Activated T-cell treated with anti-CD3 and anti-CD28 coated beads, Interleukin-2, amount 50 U/mL, for 4 hours (primary cell): Measurements from ENCODE around the gene JAKMIP1. TPM values are rescaled to one million over a fixed set of nuclear protein-coding genes. Genes with fewer than 3 reads are reported as not detected.

ENCODE experiments used
- ATAC-seq, 2 donors: fragments of 200-7000 bp; cut with Tn5 transposase; one replicate each; pipeline ENCODE4 v1.10.0; 2021
- DNase-seq: peaks from one replicate; pipeline ENCODE4 v3.0.0-alpha.2; 2020
- H3K27me3 Mint-ChIP-seq: one replicate; pipeline ENCODE4 v1.8.0; 2021; ENCODE audit warnings: low read depth, mixed read lengths
- H3K36me3 Mint-ChIP-seq: one replicate; pipeline ENCODE4 v1.8.0; 2022; ENCODE audit warnings: mixed read lengths; ENCODE audit not compliant: insufficient read depth
- H3K4me1 Mint-ChIP-seq: one replicate; pipeline ENCODE4 v1.8.0; 2021; ENCODE audit warnings: low read depth, mixed read lengths
- H3K4me3 Mint-ChIP-seq: one replicate; pipeline ENCODE4 v1.8.0; 2021; ENCODE audit warnings: mild to moderate bottlenecking, moderate library complexity, mixed read lengths
- H3K9me3 Mint-ChIP-seq: one replicate; pipeline ENCODE4 v1.8.0; 2021; ENCODE audit warnings: mixed read lengths
- total RNA-seq, 3 donors: library from RNA; stranded (reverse); gene quantifications; one replicate each; pipeline ENCODE4 v1.2.1, GENCODE V29; 2021

JAKMIP1 gene
- total RNA-seq, 3 donors from 2014 or later = 1.1 to 3.7 (median 3.3) TPM

- Mint-ChIP-seq H3K27me3 (no peaks in the 10 kb centered on the region), H3K4me3 (no peak overlapping the region), H3K9me3 (no peaks in the 10 kb centered on the region), H3K36me3 (no peaks in the 10 kb centered on the region), H3K4me1 (no peaks in the 10 kb centered on the region)
- DNase-seq (no peak), ATAC-seq (no peak)
Observed at GRCh38 chr4:6232836-6233785, 32.8 kb upstream of the JAKMIP1 start.

DNA sequence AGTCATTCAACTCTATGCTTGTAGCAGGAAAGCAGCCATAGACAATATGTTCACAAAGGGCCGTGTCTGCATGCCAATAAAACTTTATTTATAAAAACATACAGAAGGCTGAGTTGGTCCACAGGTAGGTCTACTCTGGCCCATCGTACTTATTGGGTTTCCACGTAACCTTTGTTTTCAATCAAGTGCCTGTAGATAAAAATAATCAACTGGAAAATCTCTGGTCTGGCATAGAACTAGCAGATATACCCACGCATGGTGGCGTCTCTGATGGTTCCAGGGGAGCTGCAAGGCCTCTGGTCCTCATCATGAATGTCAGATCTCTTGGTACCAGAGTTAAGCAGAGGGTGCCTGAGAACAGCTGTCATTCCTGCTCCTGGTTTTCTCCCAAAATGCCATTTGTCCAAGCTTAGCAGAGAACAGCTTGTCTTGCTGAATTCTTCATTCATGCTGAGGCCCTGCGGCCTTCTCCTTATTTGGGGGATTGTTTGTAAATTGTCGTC, 31.4 kb upstream of the JAKMIP1 start:
- DNase-seq (no peak), ATAC-seq (no peak)
- H3K4me3 Mint-ChIP-seq = no peak overlapping the region

GRCh38 chr4:6230827-6231662, 30.7 kb upstream of the JAKMIP1 start:
- Mint-ChIP-seq H3K36me3 (no peaks in the 10 kb centered on the region), H3K4me1 (no peaks in the 10 kb centered on the region), H3K4me3 (no peak overlapping the region), H3K27me3 (peaks cover 3% of the 10 kb centered on the region), H3K9me3 (no peaks in the 10 kb centered on the region)
- DNase-seq (no peak), ATAC-seq (no peak)

More for the DNA sequence above, 31.4 kb upstream of the JAKMIP1 start:
- Mint-ChIP-seq H3K27me3 (no peaks in the 10 kb centered on the region), H3K4me1 (no peaks in the 10 kb centered on the region), H3K36me3 (no peaks in the 10 kb centered on the region), H3K9me3 (no peaks in the 10 kb centered on the region)

GRCh38 chr4:6230502-6230785, 30.1 kb upstream of the JAKMIP1 start:
- DNase-seq = no peak
- no peak overlapping the region for H3K4me3 Mint-ChIP-seq
- H3K4me1 Mint-ChIP-seq = no peaks in the 10 kb centered on the region
- no peak for ATAC-seq
- no peaks in the 10 kb centered on the region for H3K9me3 Mint-ChIP-seq
- no peaks in the 10 kb centered on the region for H3K36me3 Mint-ChIP-seq
- peaks cover 6% of the 10 kb centered on the region for H3K27me3 Mint-ChIP-seq

GRCh38 chr4:6229671-6230501, 29.5 kb upstream of the JAKMIP1 start:
- no peak for DNase-seq
- no peaks in the 10 kb centered on the region for H3K9me3 Mint-ChIP-seq
- no peak overlapping the region for H3K4me3 Mint-ChIP-seq
- H3K27me3 Mint-ChIP-seq = peaks cover 6% of the 10 kb centered on the region
- H3K36me3 Mint-ChIP-seq = no peaks in the 10 kb centered on the region
- no peaks in the 10 kb centered on the region for H3K4me1 Mint-ChIP-seq
- ATAC-seq = no peak

GRCh38 chr4:6229095-6229494, 28.7 kb upstream of the JAKMIP1 start:
- H3K4me3 Mint-ChIP-seq = no peak overlapping the region
- DNase-seq (no peak), ATAC-seq (no peak)
- no peaks in the 10 kb centered on the region for H3K36me3 Mint-ChIP-seq
- peaks cover 12% of the 10 kb centered on the region for H3K27me3 Mint-ChIP-seq
- H3K4me1 Mint-ChIP-seq = no peaks in the 10 kb centered on the region
- H3K9me3 Mint-ChIP-seq = no peaks in the 10 kb centered on the region

GRCh38 chr4:6228158-6229067, 28.1 kb upstream of the JAKMIP1 start:
- Mint-ChIP-seq H3K4me3 (no peak overlapping the region), H3K9me3 (no peaks in the 10 kb centered on the region), H3K36me3 (no peaks in the 10 kb centered on the region), H3K27me3 (peaks cover 19% of the 10 kb centered on the region), H3K4me1 (no peaks in the 10 kb centered on the region)
- ATAC-seq (no peak), DNase-seq (no peak)

GRCh38 chr4:6227412-6228157, 27.2 kb upstream of the JAKMIP1 start:
- Mint-ChIP-seq H3K9me3 (no peaks in the 10 kb centered on the region), H3K4me1 (no peaks in the 10 kb centered on the region), H3K4me3 (no peak overlapping the region), H3K36me3 (no peaks in the 10 kb centered on the region), H3K27me3 (peaks cover 26% of the 10 kb centered on the region)
- ATAC-seq (no peak), DNase-seq (no peak)

DNA sequence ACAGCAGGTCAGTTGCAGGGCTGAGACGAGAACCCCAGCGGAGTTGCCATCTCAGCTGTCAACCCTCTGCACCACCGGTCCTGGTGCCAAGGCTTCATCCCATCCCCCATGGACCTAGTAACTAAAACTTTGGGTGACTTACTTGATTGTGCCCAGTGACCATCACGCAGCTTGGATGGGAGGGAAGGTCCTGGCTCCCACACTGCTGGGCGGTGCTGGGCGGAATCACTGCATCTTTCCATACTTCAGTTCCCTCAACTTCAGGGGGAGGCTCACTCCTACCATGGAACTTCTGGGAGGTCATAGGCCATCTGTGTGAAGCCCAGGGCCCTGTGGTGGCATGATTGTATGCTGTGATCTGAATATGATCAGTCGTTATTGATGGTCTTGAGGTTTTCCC, 26.2 kb upstream of the JAKMIP1 start:
- peaks cover 30% of the 10 kb centered on the region for H3K27me3 Mint-ChIP-seq
- no peaks in the 10 kb centered on the region for H3K4me1 Mint-ChIP-seq
- no peaks in the 10 kb centered on the region for H3K36me3 Mint-ChIP-seq
- no peak for ATAC-seq
- H3K4me3 Mint-ChIP-seq = no peak overlapping the region
- no peaks in the 10 kb centered on the region for H3K9me3 Mint-ChIP-seq
- no peak for DNase-seq

DNA sequence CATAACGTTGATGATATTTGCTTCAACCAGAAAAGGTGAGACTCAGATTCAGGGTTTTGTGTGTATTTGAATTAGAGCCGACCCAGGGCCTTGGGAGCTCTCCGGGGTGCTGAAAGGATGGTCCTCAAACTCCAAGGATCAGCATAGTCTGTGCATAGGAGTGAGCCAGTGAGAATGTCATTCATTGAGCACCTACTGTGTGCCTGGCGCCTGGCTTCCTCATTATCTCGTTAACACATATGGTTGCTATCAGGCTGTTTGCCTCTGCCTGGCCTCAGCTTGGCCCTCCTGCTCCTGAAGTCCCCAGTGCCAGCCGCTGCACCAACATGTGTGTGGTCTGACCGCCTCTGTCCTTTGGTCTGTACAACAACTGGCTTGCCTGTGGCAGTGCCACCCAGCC, 25.1 kb upstream of the JAKMIP1 start:
- no peaks in the 10 kb centered on the region for H3K9me3 Mint-ChIP-seq
- no peak overlapping the region for H3K4me3 Mint-ChIP-seq
- ATAC-seq = no peak
- no peaks in the 10 kb centered on the region for H3K4me1 Mint-ChIP-seq
- DNase-seq = no peak
- H3K36me3 Mint-ChIP-seq = no peaks in the 10 kb centered on the region
- peaks cover 40% of the 10 kb centered on the region for H3K27me3 Mint-ChIP-seq

DNA sequence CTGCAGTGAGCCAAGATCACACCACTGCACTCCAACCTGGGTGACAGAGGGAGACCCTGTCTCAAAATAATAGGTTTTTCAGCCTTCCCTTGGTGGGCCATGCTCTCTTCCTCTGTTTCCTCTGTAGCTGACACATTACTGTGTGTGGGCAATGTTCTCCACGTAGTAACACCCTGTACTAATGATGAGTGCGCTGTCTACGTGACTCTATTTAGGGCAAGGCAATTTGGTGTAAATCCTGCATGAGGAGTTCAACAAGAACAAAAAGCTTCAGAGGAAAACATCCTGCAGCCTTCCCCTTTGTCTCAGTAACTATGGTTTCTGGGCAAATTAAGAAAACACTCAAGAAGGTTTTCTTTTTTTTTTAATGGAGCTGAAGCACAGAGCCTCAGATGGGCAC, 24.4 kb upstream of the JAKMIP1 start:
- no peak for ATAC-seq
- H3K4me3 Mint-ChIP-seq = no peak overlapping the region
- DNase-seq = no peak
- H3K27me3 Mint-ChIP-seq = peaks cover 44% of the 10 kb centered on the region
- no peaks in the 10 kb centered on the region for H3K36me3 Mint-ChIP-seq
- no peaks in the 10 kb centered on the region for H3K9me3 Mint-ChIP-seq
- no peaks in the 10 kb centered on the region for H3K4me1 Mint-ChIP-seq

GRCh38 chr4:6222761-6223292, 22.5 kb upstream of the JAKMIP1 start:
- DNase-seq (no peak), ATAC-seq (no peak)
- Mint-ChIP-seq H3K27me3 (peaks cover 48% of the 10 kb centered on the region), H3K4me1 (no peaks in the 10 kb centered on the region), H3K4me3 (no peak overlapping the region), H3K9me3 (no peaks in the 10 kb centered on the region), H3K36me3 (no peaks in the 10 kb centered on the region)
